Inflammatory macrophage (primary cell): ENCODE results near the gene CNTNAP5.

Experiments
- DNase-seq, 2 donors: peaks; one replicate each; pipeline ENCODE4 v3.0.0-alpha.2; 2020 to 2022

Gene CNTNAP5

GRCh38 chr2:124640221-124640750 lies 615.2 kb downstream of the CNTNAP5 start:
- no peak for DNase-seq

GRCh38 chr2:124646166-124646815 lies 621.2 kb downstream of the CNTNAP5 start:
- no peak for DNase-seq

GRCh38 chr2:124647245-124647644 lies 622.2 kb downstream of the CNTNAP5 start:
- DNase-seq, result no peak

GRCh38 chr2:124647663-124648062 lies 622.6 kb downstream of the CNTNAP5 start:
- no peak for DNase-seq

- DNase-seq, result no peak
Observed at GRCh38 chr2:124649001-124649400, 623.9 kb downstream of the CNTNAP5 start.

- no peak for DNase-seq
Observed at GRCh38 chr2:124652099-124652498, 627.0 kb downstream of the CNTNAP5 start.

GRCh38 chr2:124658373-124658772 lies 633.3 kb downstream of the CNTNAP5 start:
- DNase-seq, result no peak

- DNase-seq, result no peak
Observed at GRCh38 chr2:124661558-124661957, 636.5 kb downstream of the CNTNAP5 start.

GRCh38 chr2:124662946-124663644 lies 638.0 kb downstream of the CNTNAP5 start:
- no peak for DNase-seq

GRCh38 chr2:124663645-124663997 lies 638.5 kb downstream of the CNTNAP5 start:
- DNase-seq, result no peak

GRCh38 chr2:124664363-124664762 lies 639.3 kb downstream of the CNTNAP5 start:
- no peak for DNase-seq

- no peak for DNase-seq
Observed at GRCh38 chr2:124666976-124667375, 641.9 kb downstream of the CNTNAP5 start.

GRCh38 chr2:124668161-124668560 lies 643.1 kb downstream of the CNTNAP5 start:
- no peak for DNase-seq

- DNase-seq, result no peak
Observed at GRCh38 chr2:124670187-124670586, 645.1 kb downstream of the CNTNAP5 start.

- DNase-seq, result no peak
Observed at GRCh38 chr2:124678043-124678442, 653.0 kb downstream of the CNTNAP5 start.

- no peak for DNase-seq
Observed at GRCh38 chr2:124683536-124684428, 658.7 kb downstream of the CNTNAP5 start.

GRCh38 chr2:124689348-124689747 lies 664.3 kb downstream of the CNTNAP5 start:
- no peak for DNase-seq

- DNase-seq, result no peak
Observed at GRCh38 chr2:124692216-124692615, 667.1 kb downstream of the CNTNAP5 start.

- DNase-seq, result no peak
Observed at GRCh38 chr2:124692707-124693106, 667.6 kb downstream of the CNTNAP5 start.

- DNase-seq, result no peak
Observed at GRCh38 chr2:124693156-124693555, 668.1 kb downstream of the CNTNAP5 start.

- no peak for DNase-seq
Observed at GRCh38 chr2:124698979-124699565, 674.0 kb downstream of the CNTNAP5 start.

- no peak for DNase-seq
Observed at GRCh38 chr2:124702777-124703176, 677.7 kb downstream of the CNTNAP5 start.
